Stimulated activated CD8-positive, alpha-beta memory T cell treated with anti-CD3 and anti-CD28 coated beads, Interleukin-4, amount 100 ng/mL, for 24 hours (primary cell): ENCODE results near the gene PQBP1.

Experiments used
- DNase-seq: peaks from one replicate; pipeline ENCODE4 v3.0.0-alpha.2; 2020; ENCODE audit warnings: low read depth

Gene PQBP1

DNA sequence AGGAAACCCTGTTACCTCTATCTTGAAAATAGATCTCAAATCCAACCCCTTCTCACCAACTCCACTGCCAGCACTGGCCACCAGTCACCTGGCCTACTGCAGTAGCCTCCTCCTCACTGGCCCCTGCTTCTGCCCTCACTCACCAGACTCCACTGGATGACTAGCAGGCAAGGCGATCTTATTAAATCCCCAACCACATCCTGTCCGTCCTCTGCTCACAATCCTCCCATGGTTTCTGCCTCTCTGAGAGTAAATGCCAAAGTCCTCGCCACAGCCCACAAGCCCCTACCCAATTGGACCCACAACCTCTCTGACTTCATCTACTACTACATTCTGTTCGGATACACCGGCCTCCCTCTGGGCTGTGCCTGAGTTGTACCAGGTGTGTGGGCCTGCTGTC is 26.5 kb downstream of the PQBP1 start:
- DNase-seq, result no peak

DNA sequence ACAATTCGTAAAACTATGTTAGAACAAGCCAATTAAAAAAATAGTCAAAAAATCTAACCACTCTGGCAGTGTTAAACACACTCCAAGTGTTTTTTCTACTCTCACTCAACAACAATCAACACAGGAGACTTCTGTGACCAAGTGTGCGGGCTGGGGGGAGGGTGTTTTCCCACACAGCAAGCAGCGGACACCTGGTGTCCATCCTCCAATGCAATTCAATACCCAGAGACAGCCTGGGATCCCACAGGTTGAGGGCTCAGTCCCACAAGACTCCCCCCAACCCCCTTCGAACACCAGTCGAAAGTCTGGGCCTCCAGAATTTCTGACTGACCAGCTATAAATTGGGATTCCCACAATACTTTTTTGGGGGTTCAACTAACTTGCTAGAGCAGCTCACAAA is 29.4 kb downstream of the PQBP1 start:
- DNase-seq, result no peak

DNA sequence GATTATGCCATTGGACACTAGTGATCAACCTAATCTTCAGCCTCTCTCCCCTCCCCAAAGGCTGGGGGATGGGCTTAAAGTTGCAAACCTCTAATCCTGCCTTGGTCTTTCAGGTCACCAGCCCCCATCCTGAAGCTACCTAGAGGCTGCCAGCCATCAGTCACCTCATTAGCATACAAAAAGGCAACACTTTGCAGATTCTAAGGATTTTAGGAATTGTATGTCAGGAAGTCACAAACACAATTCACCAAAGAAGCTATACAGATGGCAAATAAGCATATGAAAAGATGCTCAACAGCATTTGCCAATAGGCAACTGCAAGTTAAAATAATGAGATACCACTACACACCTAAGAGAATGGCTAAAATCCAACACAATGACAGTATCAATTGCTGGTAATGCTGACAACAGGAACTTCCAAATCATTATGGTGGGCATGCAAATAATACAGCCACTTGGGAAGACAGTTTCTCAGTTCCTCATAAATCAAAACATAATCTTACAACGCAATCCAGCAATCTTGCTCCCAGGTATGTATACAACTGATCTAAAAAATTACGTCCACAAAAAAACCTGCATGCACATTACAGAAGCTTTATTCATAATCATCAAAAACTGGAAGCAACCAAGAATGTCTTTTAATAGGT is 30.1 kb downstream of the PQBP1 start:
- no peak for DNase-seq

DNA sequence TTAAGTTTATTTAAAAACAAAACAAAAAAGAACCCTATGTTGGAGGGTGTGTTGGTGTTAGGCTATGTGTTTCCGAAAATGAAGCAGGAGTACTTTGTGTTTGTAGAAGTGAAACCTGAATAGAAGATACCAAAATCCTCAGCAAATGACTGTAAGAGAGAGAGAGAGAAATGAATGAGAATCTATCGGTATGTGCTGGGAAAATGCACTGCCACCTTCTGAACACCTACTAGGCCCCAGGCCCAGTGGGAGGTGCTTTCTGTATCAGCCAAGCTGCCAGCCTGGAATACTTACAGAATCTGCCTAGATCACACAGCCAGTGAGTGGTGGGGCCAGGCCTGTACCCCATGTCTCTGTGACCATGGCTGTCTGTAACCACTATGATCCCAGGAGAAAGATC is 36.0 kb downstream of the PQBP1 start:
- DNase-seq, result no peak

DNA sequence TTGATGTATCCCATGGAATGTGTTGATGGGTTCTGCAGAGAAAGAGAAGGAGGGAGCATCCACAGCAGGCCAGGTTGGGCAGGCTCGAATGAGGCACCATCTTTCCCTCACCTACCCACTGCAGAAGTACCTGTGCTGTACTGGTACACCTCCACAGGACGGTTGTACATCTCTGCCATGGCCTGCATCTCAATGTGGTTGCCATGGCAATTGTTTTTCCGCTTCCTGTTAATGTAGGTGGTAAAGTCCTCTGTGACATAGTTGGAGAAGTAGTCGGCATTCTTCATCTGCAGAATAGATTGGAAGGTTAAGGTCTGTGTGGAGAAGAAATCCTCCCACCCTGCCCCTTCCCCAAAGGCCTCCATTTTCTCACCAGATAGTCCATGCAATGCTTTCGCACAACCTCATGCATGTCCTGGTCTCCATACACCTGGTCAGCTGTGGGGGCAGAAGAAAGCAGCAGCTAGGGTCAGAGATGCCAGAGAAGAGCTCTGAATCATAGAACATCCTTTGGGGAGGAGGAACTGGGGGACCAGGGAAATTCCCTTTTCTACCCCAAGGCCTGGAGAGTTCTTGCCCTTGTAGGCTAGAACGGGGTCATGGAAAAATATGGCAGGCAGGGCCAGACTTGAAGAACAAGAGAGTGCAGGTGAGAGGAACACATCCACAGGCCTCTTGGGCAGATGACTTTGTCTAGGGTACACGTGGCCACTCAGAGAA is 37.0 kb downstream of the PQBP1 start:
- no peak for DNase-seq

DNA sequence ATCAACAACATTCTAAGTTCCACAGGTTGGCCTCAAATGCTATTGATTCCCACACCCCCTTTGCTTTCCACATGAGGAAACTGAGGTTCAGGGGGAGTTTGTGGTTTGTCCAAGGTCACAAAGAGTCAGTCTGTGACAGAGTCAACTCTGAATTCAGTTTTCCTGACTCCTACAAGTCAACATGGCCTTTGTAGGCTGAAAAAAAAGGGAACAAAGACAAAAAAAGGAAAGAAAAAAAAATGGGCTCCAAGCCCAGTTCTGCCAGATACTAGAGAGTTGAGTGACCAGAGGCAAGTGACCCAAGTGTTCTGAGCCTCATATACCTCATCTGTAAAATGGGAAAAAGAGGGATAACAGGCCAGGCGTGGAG is 37.6 kb downstream of the PQBP1 start:
- DNase-seq, result no peak

DNA sequence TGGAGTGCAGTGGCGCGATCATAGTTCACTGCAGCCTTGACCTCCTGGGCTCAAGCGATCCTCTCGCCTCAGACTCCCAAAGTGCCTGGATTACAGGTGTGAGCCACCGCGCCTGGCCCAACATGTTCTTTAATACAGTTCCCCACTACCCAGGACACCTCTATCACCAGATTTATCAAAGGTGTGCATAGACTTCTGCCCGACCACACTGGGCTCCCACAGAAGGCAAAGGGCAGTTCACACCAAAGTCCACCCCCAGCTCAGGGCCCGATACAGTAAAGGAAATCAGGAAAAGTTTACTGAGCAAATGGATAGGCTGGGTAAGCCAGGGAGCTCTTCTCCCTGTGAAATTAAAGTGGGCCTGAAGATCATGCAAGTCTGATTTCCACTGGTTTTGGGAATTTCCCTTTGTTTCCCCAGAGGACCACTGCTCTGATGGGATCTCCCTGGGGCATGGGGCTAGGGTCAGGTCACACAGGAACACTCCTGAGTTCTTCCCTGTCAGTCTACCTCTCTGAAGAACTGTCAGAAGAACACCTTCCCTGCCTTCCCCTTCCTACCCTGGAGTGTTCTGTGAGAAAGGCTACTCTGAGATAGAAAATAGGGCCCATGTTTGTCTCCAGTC is 38.8 kb downstream of the PQBP1 start:
- DNase-seq, result no peak

DNA sequence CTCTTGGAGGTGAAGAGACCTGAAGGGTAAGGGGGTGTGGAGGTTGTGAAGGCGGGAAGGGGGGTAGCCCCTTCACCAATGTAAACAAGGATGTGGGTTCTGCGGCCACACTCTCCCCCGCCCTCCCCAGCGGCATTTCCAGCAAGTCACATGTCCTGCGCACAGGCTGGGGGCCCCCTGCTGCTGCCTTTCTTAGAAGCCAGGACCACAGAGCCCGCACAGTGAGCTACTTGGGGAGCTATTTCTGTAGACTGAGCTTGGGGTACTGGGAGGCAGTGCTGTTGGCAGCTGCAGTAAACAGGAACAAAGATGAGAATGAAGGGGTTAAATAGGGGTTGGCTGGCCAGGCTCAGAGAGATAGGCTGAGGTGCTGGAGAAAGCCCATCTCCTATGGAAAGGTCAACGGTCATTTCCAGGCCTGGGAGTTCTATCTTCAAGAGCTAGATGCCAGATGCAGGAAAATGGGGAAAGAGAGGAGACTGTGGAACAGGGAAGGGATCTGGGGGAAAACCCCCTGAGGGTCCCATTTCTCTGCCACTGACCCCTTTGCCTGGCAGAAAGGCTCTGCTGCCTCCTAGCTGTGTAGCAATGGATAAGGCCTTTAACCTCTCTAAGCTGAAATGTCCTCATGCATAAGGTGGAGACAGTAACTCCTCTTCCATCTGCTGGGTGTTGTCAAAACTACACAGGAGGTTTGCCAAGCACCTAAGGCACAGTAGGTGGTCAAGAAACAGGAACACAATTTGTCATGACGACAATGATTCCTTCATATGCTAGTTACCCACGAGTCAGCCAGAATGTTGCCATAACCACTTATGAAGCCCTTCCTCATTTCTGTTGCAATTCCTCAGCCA is 39.6 kb downstream of the PQBP1 start:
- DNase-seq, result peak; percentile 86

DNA sequence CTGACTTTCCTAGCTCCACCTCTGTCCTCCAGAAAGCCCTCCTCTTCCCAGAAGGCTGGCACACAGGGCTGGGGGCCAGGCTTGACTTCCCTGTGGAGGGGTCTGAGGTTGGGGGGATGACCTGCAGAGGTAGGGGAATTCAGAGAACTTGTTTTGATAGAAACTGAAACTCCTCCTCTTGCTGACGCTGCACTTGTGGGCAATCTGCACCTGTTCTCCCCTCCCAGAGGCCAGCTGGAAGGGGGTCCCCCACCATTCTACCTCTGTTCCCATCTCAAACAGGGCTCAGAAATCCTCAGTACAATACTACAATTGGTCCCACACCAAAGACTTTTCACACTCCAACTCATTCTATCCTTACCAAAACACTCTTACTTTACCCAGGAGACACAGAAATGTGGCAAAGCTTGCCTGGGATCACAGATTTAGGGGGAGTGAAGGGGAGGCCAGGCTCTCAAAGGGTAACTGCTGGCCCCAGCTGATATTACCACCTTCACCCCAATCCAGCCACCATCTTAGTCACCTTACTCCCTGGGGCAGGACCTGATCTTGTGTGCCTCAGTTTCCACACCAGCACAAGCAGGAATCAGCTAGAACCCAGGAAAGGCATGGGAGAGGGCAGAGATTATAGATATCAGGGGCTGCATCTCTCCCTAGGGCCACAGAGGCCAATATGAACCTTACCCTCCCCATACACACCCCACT is 41.1 kb downstream of the PQBP1 start:
- DNase-seq, result peak; percentile 58

DNA sequence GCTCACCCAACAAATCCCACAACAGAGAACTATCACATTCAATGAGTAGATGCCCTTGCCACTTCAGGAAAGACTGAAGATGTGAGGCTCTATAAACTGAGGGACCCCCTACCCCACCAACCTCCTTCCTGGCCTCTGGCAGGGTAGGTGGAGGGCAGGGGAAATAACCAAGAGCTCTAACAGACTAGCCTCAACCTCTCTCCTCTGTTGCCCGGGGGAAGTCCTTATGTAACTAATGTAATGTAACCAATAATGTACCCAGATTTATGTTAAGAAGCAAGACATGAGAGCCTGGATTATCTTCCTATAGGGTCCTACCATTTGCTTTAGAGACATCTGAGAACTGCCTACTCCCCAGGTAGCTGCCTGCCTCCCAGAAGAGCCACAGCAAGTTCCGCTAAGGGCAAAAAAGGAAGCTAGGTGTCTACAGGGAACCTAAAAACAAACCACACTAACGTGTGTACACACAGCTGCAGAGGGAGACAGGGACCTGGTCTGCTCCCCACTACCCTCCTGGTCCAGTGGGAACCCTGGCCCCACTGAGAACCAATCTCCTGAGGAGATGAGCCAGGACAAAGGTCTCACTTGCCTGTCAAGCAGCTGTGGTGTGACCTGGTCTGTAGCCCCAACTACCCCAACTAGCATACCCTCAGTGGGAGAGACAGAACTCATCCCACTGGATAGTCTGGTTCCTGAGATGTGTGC is 41.9 kb downstream of the PQBP1 start:
- no peak for DNase-seq

DNA sequence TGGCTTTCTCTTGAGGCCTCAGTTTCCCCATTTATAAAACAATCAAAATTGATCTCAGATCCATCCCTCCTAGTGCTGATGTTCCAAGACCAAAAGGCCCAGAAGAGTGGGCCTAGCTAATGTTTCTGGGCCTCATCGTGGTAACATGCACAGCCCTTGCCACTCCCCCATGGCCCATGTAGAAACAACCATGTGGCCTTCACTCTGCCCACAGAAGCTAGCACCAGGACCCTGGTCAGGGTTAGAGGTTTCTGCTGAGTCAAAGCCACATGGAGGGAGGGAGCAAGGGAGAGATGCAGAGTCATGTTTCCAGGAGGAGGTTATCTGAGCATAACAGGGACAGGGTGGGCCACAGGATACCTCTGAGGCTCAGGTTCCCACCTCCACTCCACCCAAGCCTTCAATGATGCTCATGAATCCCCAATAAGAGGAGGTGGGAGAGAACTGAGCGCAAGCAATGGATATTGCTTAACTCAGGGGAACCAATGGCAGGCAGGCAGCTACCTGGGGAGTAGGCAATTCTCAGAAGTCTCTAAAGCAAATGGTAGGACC is 42.8 kb downstream of the PQBP1 start:
- DNase-seq, result no peak

DNA sequence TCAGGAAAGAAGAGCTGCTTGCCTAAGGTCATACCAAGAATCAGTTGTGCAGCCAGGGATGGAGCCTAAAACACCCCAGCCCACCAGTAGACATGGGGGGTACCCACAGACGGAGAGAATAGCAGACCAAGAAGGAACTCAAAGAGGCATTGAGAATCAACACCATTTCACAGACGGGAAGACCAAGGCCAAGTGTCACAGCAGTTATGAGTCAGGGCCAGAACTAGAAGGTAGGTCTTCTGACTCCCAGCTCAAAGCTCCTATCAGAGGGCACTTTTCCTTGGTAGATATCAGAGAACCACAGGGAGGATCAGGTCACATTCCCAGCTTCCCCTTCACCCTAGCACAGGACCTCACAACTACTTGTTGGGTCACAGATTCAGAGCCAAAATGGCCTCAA is 45.2 kb downstream of the PQBP1 start:
- DNase-seq, result no peak

DNA sequence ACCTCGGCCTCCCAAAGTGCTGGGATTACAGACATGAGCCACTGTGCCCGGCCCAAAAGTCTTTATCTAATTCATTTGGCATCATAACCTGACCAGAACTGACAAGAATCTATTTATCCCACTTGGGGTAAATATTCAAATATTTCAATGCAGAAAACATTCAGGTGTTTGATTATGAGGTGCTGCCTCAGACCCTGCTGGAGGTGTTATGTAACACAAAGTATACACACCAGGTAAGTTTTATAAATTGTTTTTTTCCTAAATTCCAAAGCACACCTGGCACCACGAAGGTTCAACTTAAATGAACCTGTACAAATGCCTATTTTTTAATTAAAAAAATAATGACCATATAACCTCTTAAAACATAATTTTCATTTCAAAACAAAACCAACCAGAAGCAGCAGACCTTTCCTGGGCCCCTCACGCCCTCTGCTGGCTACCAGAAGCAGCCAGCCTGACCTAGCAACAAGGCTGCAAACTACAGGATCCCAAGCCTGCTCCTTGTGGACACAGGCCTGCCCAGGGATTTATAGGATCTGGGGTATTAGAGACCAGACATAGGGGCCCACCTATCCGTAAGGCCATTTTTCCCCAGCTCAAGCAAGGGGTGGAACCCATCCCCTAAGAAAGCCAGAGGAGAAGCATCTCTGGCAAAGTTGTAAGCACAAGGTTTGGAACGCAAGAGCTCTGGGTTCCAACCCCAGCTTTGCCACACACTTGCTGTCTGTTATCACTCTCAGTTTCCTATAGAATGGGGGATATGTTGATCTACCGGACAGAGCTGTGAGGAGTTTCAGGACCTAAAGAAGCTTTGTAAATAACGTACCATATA is 48.0 kb downstream of the PQBP1 start:
- DNase-seq, result peak; percentile 33

DNA sequence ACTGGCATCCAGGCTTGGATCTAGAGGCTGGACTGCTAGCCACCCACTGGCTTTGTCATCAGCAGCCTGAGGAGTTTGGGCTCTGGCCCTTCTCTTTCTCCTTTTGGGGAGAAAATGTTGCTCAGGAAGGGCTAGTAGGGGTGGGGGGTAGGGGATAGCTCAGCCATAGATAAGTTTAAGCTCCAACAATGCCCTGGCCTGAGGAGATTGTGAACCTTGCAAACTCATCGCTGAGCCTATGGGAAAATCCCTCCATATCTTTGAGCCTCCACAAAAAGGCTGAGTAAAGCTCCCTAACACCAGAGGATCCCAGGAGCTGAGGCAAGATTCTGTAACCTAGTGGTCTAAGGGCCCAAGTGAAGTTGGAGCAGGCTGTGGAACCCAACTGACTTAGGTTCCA is 50.9 kb downstream of the PQBP1 start:
- DNase-seq, result no peak
